Ishikawa (cell line): Measurements from ENCODE around the gene GSTT2.

Experiments used
- CEBPB ChIP-seq: IDR thresholded peaks from 2 replicates; pipeline ENCODE4 v1.6.1; 2012
- CREB1 ChIP-seq: IDR thresholded peaks from 2 replicates; pipeline ENCODE4 v1.6.1; 2012; ENCODE audit warnings: low read depth
- EGR1 ChIP-seq: IDR thresholded peaks from 2 replicates; pipeline ENCODE4 v1.6.1; 2012
- EP300 ChIP-seq: IDR thresholded peaks from 2 replicates; pipeline ENCODE4 v1.6.1; 2012; ENCODE audit warnings: borderline replicate concordance
- FOXM1 ChIP-seq: IDR thresholded peaks from 2 replicates; pipeline ENCODE4 v1.6.1; 2012; ENCODE audit warnings: low read depth, borderline replicate concordance
- NFIC ChIP-seq: IDR thresholded peaks from 2 replicates; pipeline ENCODE4 v1.6.1; 2012
- RAD21 ChIP-seq: IDR thresholded peaks from 2 replicates; pipeline ENCODE4 v1.6.1; 2012; ENCODE audit warnings: low read depth
- TAF1 ChIP-seq: IDR thresholded peaks from 2 replicates; pipeline ENCODE4 v1.6.1; 2012; ENCODE audit warnings: low read depth, mild to moderate bottlenecking
- TCF12 ChIP-seq: IDR thresholded peaks from 2 replicates; pipeline ENCODE4 v1.6.1; 2012; ENCODE audit warnings: low read depth
- TEAD4 ChIP-seq: IDR thresholded peaks from 2 replicates; pipeline ENCODE4 v1.6.1; 2012
- YY1 ChIP-seq: IDR thresholded peaks from 2 replicates; pipeline ENCODE4 v1.6.1; 2012; ENCODE audit warnings: low read depth
- ZBTB7A ChIP-seq: IDR thresholded peaks from 2 replicates; pipeline ENCODE4 v1.6.1; 2012; ENCODE audit warnings: low read depth
- TF ChIP-seq, protein P1 (sequence below): IDR thresholded peaks from 2 replicates; pipeline ENCODE4 v1.6.1; 2012
- TF ChIP-seq, protein P2 (sequence below): IDR thresholded peaks from 2 replicates; pipeline ENCODE4 v1.6.1; 2012
- TF ChIP-seq, protein P3 (sequence below): IDR thresholded peaks from 2 replicates; pipeline ENCODE4 v1.6.1; 2012; ENCODE audit warnings: low read depth, mild to moderate bottlenecking

Gene GSTT2

DNA sequence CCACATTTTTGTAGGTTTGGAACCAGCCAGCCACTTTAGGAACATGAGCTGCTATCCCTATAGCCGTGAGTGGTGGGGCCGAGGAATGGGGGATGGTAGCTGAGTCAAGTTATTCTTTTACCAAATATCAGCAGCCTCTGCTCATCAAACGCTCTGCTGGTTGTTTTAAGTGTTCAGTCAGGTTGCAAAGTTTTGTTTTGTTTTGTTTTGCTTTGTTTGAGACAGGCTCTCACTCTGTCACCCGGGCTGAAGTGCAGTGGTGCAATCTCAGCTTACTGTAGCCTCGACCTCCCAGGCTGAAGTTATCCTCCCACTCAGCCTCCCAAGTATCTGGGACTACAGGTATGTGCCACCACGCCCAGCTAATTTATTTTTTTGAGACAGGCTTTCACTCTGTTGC is 45.5 kb downstream of the GSTT2 start:
- TF ChIP-seq TAF1 = no peak
- no peak for TF ChIP-seq FOXM1
- no peak for TF ChIP-seq CEBPB
- TF ChIP-seq TEAD4 = no peak
- TF ChIP-seq EP300 = no peak
- TF ChIP-seq, protein P1, sequence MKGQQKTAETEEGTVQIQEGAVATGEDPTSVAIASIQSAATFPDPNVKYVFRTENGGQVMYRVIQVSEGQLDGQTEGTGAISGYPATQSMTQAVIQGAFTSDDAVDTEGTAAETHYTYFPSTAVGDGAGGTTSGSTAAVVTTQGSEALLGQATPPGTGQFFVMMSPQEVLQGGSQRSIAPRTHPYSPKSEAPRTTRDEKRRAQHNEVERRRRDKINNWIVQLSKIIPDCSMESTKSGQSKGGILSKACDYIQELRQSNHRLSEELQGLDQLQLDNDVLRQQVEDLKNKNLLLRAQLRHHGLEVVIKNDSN = no peak
- no peak for TF ChIP-seq EGR1
- TF ChIP-seq, protein P2, sequence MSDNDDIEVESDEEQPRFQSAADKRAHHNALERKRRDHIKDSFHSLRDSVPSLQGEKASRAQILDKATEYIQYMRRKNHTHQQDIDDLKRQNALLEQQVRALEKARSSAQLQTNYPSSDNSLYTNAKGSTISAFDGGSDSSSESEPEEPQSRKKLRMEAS = no peak
- TF ChIP-seq TCF12 = no peak
- TF ChIP-seq RAD21 = no peak
- TF ChIP-seq CREB1 = no peak
- TF ChIP-seq, protein P3, sequence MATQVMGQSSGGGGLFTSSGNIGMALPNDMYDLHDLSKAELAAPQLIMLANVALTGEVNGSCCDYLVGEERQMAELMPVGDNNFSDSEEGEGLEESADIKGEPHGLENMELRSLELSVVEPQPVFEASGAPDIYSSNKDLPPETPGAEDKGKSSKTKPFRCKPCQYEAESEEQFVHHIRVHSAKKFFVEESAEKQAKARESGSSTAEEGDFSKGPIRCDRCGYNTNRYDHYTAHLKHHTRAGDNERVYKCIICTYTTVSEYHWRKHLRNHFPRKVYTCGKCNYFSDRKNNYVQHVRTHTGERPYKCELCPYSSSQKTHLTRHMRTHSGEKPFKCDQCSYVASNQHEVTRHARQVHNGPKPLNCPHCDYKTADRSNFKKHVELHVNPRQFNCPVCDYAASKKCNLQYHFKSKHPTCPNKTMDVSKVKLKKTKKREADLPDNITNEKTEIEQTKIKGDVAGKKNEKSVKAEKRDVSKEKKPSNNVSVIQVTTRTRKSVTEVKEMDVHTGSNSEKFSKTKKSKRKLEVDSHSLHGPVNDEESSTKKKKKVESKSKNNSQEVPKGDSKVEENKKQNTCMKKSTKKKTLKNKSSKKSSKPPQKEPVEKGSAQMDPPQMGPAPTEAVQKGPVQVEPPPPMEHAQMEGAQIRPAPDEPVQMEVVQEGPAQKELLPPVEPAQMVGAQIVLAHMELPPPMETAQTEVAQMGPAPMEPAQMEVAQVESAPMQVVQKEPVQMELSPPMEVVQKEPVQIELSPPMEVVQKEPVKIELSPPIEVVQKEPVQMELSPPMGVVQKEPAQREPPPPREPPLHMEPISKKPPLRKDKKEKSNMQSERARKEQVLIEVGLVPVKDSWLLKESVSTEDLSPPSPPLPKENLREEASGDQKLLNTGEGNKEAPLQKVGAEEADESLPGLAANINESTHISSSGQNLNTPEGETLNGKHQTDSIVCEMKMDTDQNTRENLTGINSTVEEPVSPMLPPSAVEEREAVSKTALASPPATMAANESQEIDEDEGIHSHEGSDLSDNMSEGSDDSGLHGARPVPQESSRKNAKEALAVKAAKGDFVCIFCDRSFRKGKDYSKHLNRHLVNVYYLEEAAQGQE = no peak
- no peak for TF ChIP-seq YY1
- no peak for TF ChIP-seq ZBTB7A
- TF ChIP-seq NFIC = no peak

DNA sequence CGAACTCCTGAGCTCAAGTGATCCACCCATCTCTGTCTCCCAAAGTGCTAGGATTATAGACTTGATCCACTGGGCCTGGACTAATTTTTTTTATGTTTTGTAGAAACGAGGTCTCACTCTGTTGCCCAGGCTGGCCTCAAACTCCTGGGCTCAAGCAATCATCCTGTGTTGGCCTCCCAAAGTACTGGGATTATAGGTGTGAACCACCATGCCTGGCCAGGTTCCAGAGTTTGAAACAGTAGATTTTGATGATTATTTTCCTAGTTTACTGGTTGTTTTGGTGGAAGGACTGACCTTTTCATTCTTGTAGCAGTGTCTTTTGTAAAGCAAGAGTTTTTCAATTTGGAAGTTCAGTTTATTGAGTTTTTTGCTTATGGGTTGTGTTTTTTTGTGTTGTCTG is 46.1 kb downstream of the GSTT2 start:
- TF ChIP-seq TCF12 (no peak), EGR1 (no peak), YY1 (no peak), CREB1 (no peak)
- TF ChIP-seq, protein P1 = no peak
- TF ChIP-seq, protein P2 = no peak

DNA sequence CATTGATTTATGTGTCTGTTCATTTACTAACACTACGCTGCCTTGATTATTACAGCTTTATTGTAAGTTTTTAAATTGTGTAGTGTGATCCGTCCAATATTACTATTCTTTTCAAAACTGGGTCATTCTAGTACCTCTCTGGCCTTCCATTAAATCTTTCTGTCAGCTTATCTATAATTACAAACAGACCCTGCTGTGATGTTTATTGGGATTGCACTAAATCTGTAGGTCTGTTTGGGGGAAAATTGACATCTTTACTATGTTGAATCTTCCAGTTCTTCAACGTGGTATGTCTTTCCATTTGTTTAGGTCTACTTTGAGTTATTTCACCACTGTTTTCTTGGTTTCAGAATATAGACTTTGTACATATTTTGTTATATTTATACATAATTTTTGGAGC is 46.8 kb downstream of the GSTT2 start:
- no peak for TF ChIP-seq CREB1

DNA sequence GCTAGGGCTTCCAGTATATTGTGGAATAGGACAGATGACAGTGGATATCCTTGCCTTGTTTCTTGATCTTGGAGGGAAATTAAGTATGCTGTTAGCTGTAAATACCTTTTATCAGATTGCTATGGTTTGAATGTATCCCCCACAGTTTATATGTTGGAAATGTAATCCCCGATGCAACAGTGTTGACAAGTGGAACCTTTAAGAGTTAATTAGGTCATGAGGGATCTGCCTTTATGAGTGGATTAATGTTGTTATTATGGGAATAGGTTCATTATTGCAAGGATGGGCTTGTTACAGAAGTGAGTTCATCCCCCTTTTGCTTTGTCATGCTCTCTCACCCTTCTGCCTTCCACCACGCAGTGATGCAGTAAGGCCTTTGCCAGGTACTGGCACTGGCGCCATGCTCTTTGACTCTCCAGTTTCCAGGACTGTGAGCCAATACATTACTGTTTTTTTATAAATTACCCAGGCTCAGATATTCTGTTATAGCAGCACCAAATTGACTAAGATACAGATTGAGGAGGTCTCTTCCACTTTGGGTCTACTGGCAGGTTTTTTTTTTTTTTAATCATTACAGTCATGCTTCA is 47.5 kb downstream of the GSTT2 start:
- TF ChIP-seq CEBPB (no peak), EGR1 (no peak), YY1 (no peak), TAF1 (no peak), EP300 (no peak), FOXM1 (no peak), RAD21 (no peak), TCF12 (no peak), ZBTB7A (no peak), TEAD4 (no peak), CREB1 (no peak), NFIC (no peak)
- TF ChIP-seq, protein P3 = no peak
- TF ChIP-seq, protein P2 = no peak
- TF ChIP-seq, protein P1 = no peak

DNA sequence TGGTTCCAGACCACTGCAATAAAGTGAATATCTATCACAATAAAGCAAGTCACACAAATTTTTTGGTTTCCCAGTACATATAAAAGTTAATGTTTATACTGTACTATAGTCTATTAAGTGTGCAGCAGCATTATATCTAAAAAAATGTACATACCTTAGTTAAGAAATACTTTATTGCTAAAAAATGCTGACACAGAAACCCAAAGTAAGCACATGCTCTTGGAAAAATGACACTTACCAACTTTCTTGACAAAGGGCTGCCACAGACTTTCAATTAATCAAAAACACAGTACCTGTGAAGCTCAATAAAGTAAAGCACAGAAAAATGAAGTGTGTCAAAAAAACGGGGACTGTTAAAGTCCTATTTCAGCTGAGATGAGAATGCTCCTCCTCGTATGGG is 48.1 kb downstream of the GSTT2 start:
- TF ChIP-seq NFIC (no peak), ZBTB7A (no peak), TEAD4 (no peak), TCF12 (no peak), FOXM1 (no peak), RAD21 (no peak), EGR1 (no peak), CEBPB (no peak), EP300 (no peak), CREB1 (no peak), TAF1 (no peak), YY1 (no peak)
- TF ChIP-seq, protein P1 = no peak
- TF ChIP-seq, protein P3 = no peak
- TF ChIP-seq, protein P2 = no peak
